HG03354 (cell line): ENCODE measurements around the gene EVL.
"Not testable (repeated sequence)": the region's sequence is repeated elsewhere in the genome, so short reads cannot be mapped to it uniquely, and the experiment has no call there.

Source experiments
- ATAC-seq: cut with Tn5 transposase; IDR thresholded peaks from one replicate; pipeline ENCODE4 v1.9.1; 2021; ENCODE audit warnings: mild to moderate bottlenecking; ENCODE audit not compliant: unreplicated experiment, poor library complexity, severe bottlenecking

Gene EVL

GRCh38 chr14:100065111-100065871 lies at the start of gene EVL:
EVL (plus strand) TSS chr14:100065422; CDS start chr14:100065501, 79 bp downstream.
- peak; percentile 62 for ATAC-seq

GRCh38 chr14:100017553-100017952 lies 47.7 kb upstream of the EVL start:
- no peak for ATAC-seq

GRCh38 chr14:100018054-100018453 lies 47.2 kb upstream of the EVL start:
- no peak for ATAC-seq

GRCh38 chr14:100018482-100018881 lies 46.7 kb upstream of the EVL start:
- no peak for ATAC-seq

- ATAC-seq, result no peak
Observed at GRCh38 chr14:100019156-100019744, 46.0 kb upstream of the EVL start.

- no peak for ATAC-seq
Observed at GRCh38 chr14:100020629-100021028, 44.6 kb upstream of the EVL start.

GRCh38 chr14:100022772-100023451 lies 42.3 kb upstream of the EVL start:
- no peak for ATAC-seq

- ATAC-seq, result no peak
Observed at GRCh38 chr14:100025111-100025510, 40.1 kb upstream of the EVL start.

- ATAC-seq, result no peak
Observed at GRCh38 chr14:100027771-100028490, 37.3 kb upstream of the EVL start.

- ATAC-seq, result no peak
Observed at GRCh38 chr14:100028990-100029677, 36.1 kb upstream of the EVL start.

GRCh38 chr14:100030006-100030405 lies 35.2 kb upstream of the EVL start:
- ATAC-seq, result not testable (repeated sequence)

- no peak for ATAC-seq
Observed at GRCh38 chr14:100030452-100031153, 34.6 kb upstream of the EVL start.

- ATAC-seq, result no peak
Observed at GRCh38 chr14:100031506-100032281, 33.5 kb upstream of the EVL start.

GRCh38 chr14:100032738-100033137 lies 32.5 kb upstream of the EVL start:
- no peak for ATAC-seq

GRCh38 chr14:100033347-100034075 lies 31.7 kb upstream of the EVL start:
- no peak for ATAC-seq

- ATAC-seq, result no peak
Observed at GRCh38 chr14:100034468-100034867, 30.8 kb upstream of the EVL start.

GRCh38 chr14:100034961-100035500 lies 30.2 kb upstream of the EVL start:
- no peak for ATAC-seq

GRCh38 chr14:100035700-100036099 lies 29.5 kb upstream of the EVL start:
- ATAC-seq, result no peak
